ENCODE measurements around the gene DDR2.

The DDR2 gene

DNA sequence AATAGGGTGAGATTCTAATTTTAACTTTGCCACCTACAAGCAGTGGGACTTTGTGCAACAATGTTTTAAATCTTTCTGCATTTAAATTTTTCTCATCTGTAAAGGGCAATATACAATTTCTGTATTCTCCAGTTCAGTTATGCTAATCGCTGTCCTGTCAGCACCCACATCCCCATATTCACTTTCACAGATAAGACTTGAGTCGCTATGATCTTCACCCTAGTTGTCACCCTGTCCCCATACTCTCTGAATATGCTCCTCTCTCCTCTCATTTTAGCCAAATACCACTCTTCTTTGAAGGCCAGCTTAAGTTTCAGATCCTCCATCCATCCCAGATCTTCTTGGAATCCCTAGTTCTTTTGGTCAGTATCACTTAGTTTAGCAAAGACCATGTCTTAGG, 8.8 kb downstream of the DDR2 start:
- Histone ChIP-seq H2AK5ac (ENCODE audit: low read depth, low read length) (no peak overlapping the region), H2BK120ac (ENCODE audit: low read depth, low read length) (no peak overlapping the region), H3K79me1 (ENCODE audit: low read depth, low read length) (no peaks in the 10 kb centered on the region), H3K14ac (ENCODE audit: low read length) (no peak overlapping the region), H3K4ac (ENCODE audit: low read length) (no peak overlapping the region), H2BK15ac (ENCODE audit: low read length) (no peak overlapping the region), H3K4me2 (ENCODE audit: insufficient read depth, low read length, poor library complexity, severe bottlenecking) (no peak overlapping the region), H3K27ac (replicated peaks; ENCODE audit: low read length) (no peak overlapping the region), H3K18ac (ENCODE audit: low read length) (no peak overlapping the region), H2BK12ac (ENCODE audit: low read length) (no peak overlapping the region), H3K4me3 (ENCODE audit: low read length in 2 of 2) (no peak overlapping the region), H3K9me3 (replicated peaks in 1 of 2; ENCODE audit: control insufficient read depth in 2 of 2, insufficient read depth in 1 of 2, low read depth in 1 of 2, low read length in 2 of 2) (no peaks in the 10 kb centered on the region), H2BK5ac (ENCODE audit: low read length) (no peak overlapping the region), H3K23ac (ENCODE audit: low read depth, low read length, poor library complexity) (no peak overlapping the region), H3K4me1 (ENCODE audit: control insufficient read depth in 2 of 2, insufficient read depth in 1 of 2, low read depth in 1 of 2, low read length in 2 of 2) (no peaks in the 10 kb centered on the region), H3K9ac (ENCODE audit: low read depth, low read length, poor library complexity) (no peak overlapping the region), H3K27me3 (ENCODE audit: control insufficient read depth in 3 of 3, insufficient read depth in 3 of 3, low read depth in 1 of 3, low read length in 3 of 3) (no peaks in the 10 kb centered on the region), H3K36me3 (replicated peaks in 1 of 2; ENCODE audit: control insufficient read depth in 2 of 2, insufficient read depth in 2 of 2, low read length in 2 of 2) (no peaks in the 10 kb centered on the region), H4K91ac (ENCODE audit: low read depth, low read length, poor library complexity) (no peak overlapping the region), H2AFZ (ENCODE audit: low read length) (no peak overlapping the region), H4K8ac (ENCODE audit: low read depth, low read length) (no peak overlapping the region)
- WGBS, 2 donors (ENCODE audit: extremely low coverage in 2 of 2, insufficient read length in 2 of 2, insufficient replicate concordance in 1 of 2), result no CpG with 5 or more reads among the region's 2 CpGs
- no peak for DNase-seq (ENCODE audit: low spot score)

DNA sequence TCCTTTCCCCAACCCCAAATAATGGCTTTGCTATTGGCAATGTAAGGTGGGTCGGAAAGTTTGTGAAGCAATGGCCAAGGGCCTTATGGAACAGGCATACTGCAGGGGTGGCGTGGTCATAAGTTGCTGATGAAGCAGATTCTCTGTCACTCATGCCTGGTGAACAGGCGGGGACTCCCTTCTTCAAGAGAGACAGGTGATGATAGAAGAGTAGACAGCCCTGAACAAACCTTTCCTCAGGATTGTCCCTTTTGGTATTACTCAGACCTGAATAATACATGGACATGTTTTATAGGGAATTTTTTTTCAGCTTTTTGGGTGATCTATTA, 12.7 kb downstream of the DDR2 start:
- no peak overlapping the region for H4K8ac ChIP-seq (ENCODE audit: low read depth, low read length)
- no peak overlapping the region for H3K4me3 ChIP-seq (ENCODE audit: low read length in 2 of 2)
- H4K91ac ChIP-seq (ENCODE audit: low read depth, low read length, poor library complexity), result no peak overlapping the region
- no peak overlapping the region for H3K4ac ChIP-seq (ENCODE audit: low read length)
- WGBS, 2 donors (ENCODE audit: extremely low coverage in 2 of 2, insufficient read length in 2 of 2, insufficient replicate concordance in 1 of 2), result no CpG with 5 or more reads among the region's 3 CpGs
- no peak overlapping the region for H2AK5ac ChIP-seq (ENCODE audit: low read depth, low read length)
- no peak overlapping the region for H3K23ac ChIP-seq (ENCODE audit: low read depth, low read length, poor library complexity)
- peaks cover 0 to 2% of the 10 kb centered on the region in 2 donors for H3K4me1 ChIP-seq (ENCODE audit: control insufficient read depth in 2 of 2, insufficient read depth in 1 of 2, low read depth in 1 of 2, low read length in 2 of 2)
- H2AFZ ChIP-seq (ENCODE audit: low read length), result no peak overlapping the region
- no peak for DNase-seq (ENCODE audit: low spot score)
- no peaks in the 10 kb centered on the region for H3K36me3 ChIP-seq (replicated peaks in 1 of 2; ENCODE audit: control insufficient read depth in 2 of 2, insufficient read depth in 2 of 2, low read length in 2 of 2)
- no peaks in the 10 kb centered on the region for H3K9me3 ChIP-seq (replicated peaks in 1 of 2; ENCODE audit: control insufficient read depth in 2 of 2, insufficient read depth in 1 of 2, low read depth in 1 of 2, low read length in 2 of 2)
- no peak overlapping the region for H3K4me2 ChIP-seq (ENCODE audit: insufficient read depth, low read length, poor library complexity, severe bottlenecking)
- no peak overlapping the region for H3K9ac ChIP-seq (ENCODE audit: low read depth, low read length, poor library complexity)
- H2BK120ac ChIP-seq (ENCODE audit: low read depth, low read length), result no peak overlapping the region
- H3K27ac ChIP-seq (replicated peaks; ENCODE audit: low read length), result no peak overlapping the region
- no peak overlapping the region for H2BK5ac ChIP-seq (ENCODE audit: low read length)
- no peak overlapping the region for H3K18ac ChIP-seq (ENCODE audit: low read length)
- no peak overlapping the region for H2BK15ac ChIP-seq (ENCODE audit: low read length)
- H3K27me3 ChIP-seq (ENCODE audit: control insufficient read depth in 3 of 3, insufficient read depth in 3 of 3, low read depth in 1 of 3, low read length in 3 of 3), result no peaks in the 10 kb centered on the region
- no peaks in the 10 kb centered on the region for H3K79me1 ChIP-seq (ENCODE audit: low read depth, low read length)
- H3K14ac ChIP-seq (ENCODE audit: low read length), result no peak overlapping the region
- no peak overlapping the region for H2BK12ac ChIP-seq (ENCODE audit: low read length)

DNA sequence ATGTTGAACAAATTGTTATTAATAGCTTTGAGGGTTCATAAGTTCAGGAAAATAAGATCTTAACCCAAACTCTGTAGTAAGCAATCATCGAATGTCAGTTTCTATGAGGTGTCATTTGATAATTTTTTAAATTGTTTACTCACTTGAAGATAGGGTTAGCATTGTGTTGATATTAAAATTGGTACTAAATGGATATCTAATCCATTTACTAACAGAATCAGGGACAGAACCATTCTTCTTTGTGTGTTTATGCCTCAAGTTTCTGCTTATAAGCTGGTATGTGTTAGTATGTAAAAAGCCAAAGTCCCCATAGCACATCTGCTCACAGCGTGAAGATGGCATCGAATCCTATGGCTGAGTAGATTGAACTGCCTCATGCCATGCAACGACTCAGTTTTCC, 13.4 kb downstream of the DDR2 start:
- H3K4me2 ChIP-seq (ENCODE audit: insufficient read depth, low read length, poor library complexity, severe bottlenecking), result no peak overlapping the region
- no peak overlapping the region for H2BK120ac ChIP-seq (ENCODE audit: low read depth, low read length)
- H3K27me3 ChIP-seq (ENCODE audit: control insufficient read depth in 3 of 3, insufficient read depth in 3 of 3, low read depth in 1 of 3, low read length in 3 of 3), result no peaks in the 10 kb centered on the region
- DNase-seq (ENCODE audit: low spot score), result no peak
- no peak overlapping the region for H2AFZ ChIP-seq (ENCODE audit: low read length)
- H3K23ac ChIP-seq (ENCODE audit: low read depth, low read length, poor library complexity), result no peak overlapping the region
- H3K4ac ChIP-seq (ENCODE audit: low read length), result no peak overlapping the region
- H3K79me1 ChIP-seq (ENCODE audit: low read depth, low read length), result no peaks in the 10 kb centered on the region
- WGBS, 2 donors (ENCODE audit: extremely low coverage in 2 of 2, insufficient read length in 2 of 2, insufficient replicate concordance in 1 of 2), result no CpG with 5 or more reads among the region's 4 CpGs
- no peak overlapping the region for H3K14ac ChIP-seq (ENCODE audit: low read length)
- no peak overlapping the region for H2BK12ac ChIP-seq (ENCODE audit: low read length)
- H3K4me3 ChIP-seq (ENCODE audit: low read length in 2 of 2), result no peak overlapping the region
- no peak overlapping the region for H3K9ac ChIP-seq (ENCODE audit: low read depth, low read length, poor library complexity)
- no peak overlapping the region for H3K18ac ChIP-seq (ENCODE audit: low read length)
- no peak overlapping the region for H4K91ac ChIP-seq (ENCODE audit: low read depth, low read length, poor library complexity)
- no peak overlapping the region for H2AK5ac ChIP-seq (ENCODE audit: low read depth, low read length)
- no peak overlapping the region for H2BK15ac ChIP-seq (ENCODE audit: low read length)
- no peaks in the 10 kb centered on the region for H3K9me3 ChIP-seq (replicated peaks in 1 of 2; ENCODE audit: control insufficient read depth in 2 of 2, insufficient read depth in 1 of 2, low read depth in 1 of 2, low read length in 2 of 2)
- H3K27ac ChIP-seq (replicated peaks; ENCODE audit: low read length), result no peak overlapping the region
- no peak overlapping the region for H4K8ac ChIP-seq (ENCODE audit: low read depth, low read length)
- H2BK5ac ChIP-seq (ENCODE audit: low read length), result no peak overlapping the region
- H3K4me1 ChIP-seq (ENCODE audit: control insufficient read depth in 2 of 2, insufficient read depth in 1 of 2, low read depth in 1 of 2, low read length in 2 of 2), result peaks cover 0 to 2% of the 10 kb centered on the region in 2 donors
- no peaks in the 10 kb centered on the region for H3K36me3 ChIP-seq (replicated peaks in 1 of 2; ENCODE audit: control insufficient read depth in 2 of 2, insufficient read depth in 2 of 2, low read length in 2 of 2)

DNA sequence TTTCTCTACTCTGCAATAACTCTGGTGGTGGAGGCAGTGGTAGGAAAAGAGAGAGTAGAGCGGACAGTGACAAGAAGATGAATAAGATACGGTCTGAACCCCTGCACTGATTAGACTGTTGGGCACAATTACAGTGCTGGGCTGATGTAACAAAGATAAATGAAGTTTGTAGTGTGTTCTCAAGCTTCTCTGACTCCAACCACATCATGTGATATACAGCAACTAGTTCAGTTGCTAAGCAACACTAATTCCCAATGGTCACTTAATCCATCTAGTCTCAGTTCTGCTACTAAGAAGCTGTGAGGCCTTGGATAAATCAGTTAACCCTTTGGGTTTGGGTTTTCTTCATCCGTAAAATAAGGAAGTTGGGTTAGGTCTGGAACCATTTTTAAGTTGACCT, 17.3 kb downstream of the DDR2 start:
- H4K91ac ChIP-seq (ENCODE audit: low read depth, low read length, poor library complexity), result no peak overlapping the region
- H3K18ac ChIP-seq (ENCODE audit: low read length), result no peak overlapping the region
- no peak overlapping the region for H2BK15ac ChIP-seq (ENCODE audit: low read length)
- H2BK120ac ChIP-seq (ENCODE audit: low read depth, low read length), result no peak overlapping the region
- H3K23ac ChIP-seq (ENCODE audit: low read depth, low read length, poor library complexity), result no peak overlapping the region
- no peaks in the 10 kb centered on the region for H3K79me1 ChIP-seq (ENCODE audit: low read depth, low read length)
- no peak overlapping the region for H2AFZ ChIP-seq (ENCODE audit: low read length)
- H3K9ac ChIP-seq (ENCODE audit: low read depth, low read length, poor library complexity), result no peak overlapping the region
- no peaks in the 10 kb centered on the region for H3K9me3 ChIP-seq (replicated peaks in 1 of 2; ENCODE audit: control insufficient read depth in 2 of 2, insufficient read depth in 1 of 2, low read depth in 1 of 2, low read length in 2 of 2)
- no peaks in the 10 kb centered on the region for H3K36me3 ChIP-seq (replicated peaks in 1 of 2; ENCODE audit: control insufficient read depth in 2 of 2, insufficient read depth in 2 of 2, low read length in 2 of 2)
- no peak overlapping the region for H3K4me2 ChIP-seq (ENCODE audit: insufficient read depth, low read length, poor library complexity, severe bottlenecking)
- H2BK12ac ChIP-seq (ENCODE audit: low read length), result no peak overlapping the region
- no peak overlapping the region for H3K14ac ChIP-seq (ENCODE audit: low read length)
- no peak overlapping the region for H4K8ac ChIP-seq (ENCODE audit: low read depth, low read length)
- no peak overlapping the region for H2BK5ac ChIP-seq (ENCODE audit: low read length)
- no peak overlapping the region for H3K4ac ChIP-seq (ENCODE audit: low read length)
- peaks cover 0 to 2% of the 10 kb centered on the region in 2 donors for H3K4me1 ChIP-seq (ENCODE audit: control insufficient read depth in 2 of 2, insufficient read depth in 1 of 2, low read depth in 1 of 2, low read length in 2 of 2)
- no peak overlapping the region for H2AK5ac ChIP-seq (ENCODE audit: low read depth, low read length)
- no CpG with 5 or more reads among the region's 3 CpGs for WGBS, 2 donors (ENCODE audit: extremely low coverage in 2 of 2, insufficient read length in 2 of 2, insufficient replicate concordance in 1 of 2)
- no peaks in the 10 kb centered on the region for H3K27me3 ChIP-seq (ENCODE audit: control insufficient read depth in 3 of 3, insufficient read depth in 3 of 3, low read depth in 1 of 3, low read length in 3 of 3)
- DNase-seq (ENCODE audit: low spot score), result no peak
- no peak overlapping the region for H3K4me3 ChIP-seq (ENCODE audit: low read length in 2 of 2)
- H3K27ac ChIP-seq (replicated peaks; ENCODE audit: low read length), result no peak overlapping the region
